Natural killer cell (primary cell): Measurements from ENCODE around the gene DDAH1. TPM values are rescaled to one million over a fixed set of nuclear protein-coding genes. Genes with fewer than 3 reads are reported as not detected.

Experiments
- ATAC-seq, 3 donors: fragments of 150-1000 bp in 2 of 3; fragments of 200-7000 bp in 1 of 3; cut with Tn5 transposase; 1 replicate in 1 of 3; 2 replicates in 2 of 3; pipeline ENCODE4 v1.10.0; 2021; ENCODE audit warnings: mild to moderate bottlenecking in 2 of 3, moderate library complexity in 2 of 3
- DNase-seq, 2 donors: peaks; one replicate each; pipeline versions ENCODE4 v3.0.0 to v3.0.0-alpha.2; 2013 to 2021; ENCODE audit warnings: mixed read lengths in 1 of 2
- H3K27ac ChIP-seq: one replicate; pipeline ENCODE4 v1.5.1; 2013; ENCODE audit warnings: mild to moderate bottlenecking, low read length
- H3K27me3 ChIP-seq: one replicate; pipeline ENCODE4 v1.6.1; 2013; ENCODE audit warnings: low read length; ENCODE audit not compliant: control insufficient read depth, insufficient read depth
- H3K36me3 ChIP-seq: one replicate; pipeline ENCODE4 v1.6.1; 2013; ENCODE audit warnings: low read length; ENCODE audit not compliant: control insufficient read depth, insufficient read depth
- H3K4me1 ChIP-seq: one replicate; pipeline ENCODE4 v1.6.1; 2013; ENCODE audit warnings: low read length; ENCODE audit not compliant: control insufficient read depth, insufficient read depth
- H3K4me3 ChIP-seq: one replicate; pipeline ENCODE4 v1.5.1; 2013; ENCODE audit warnings: low read length
- H3K9me3 ChIP-seq: one replicate; pipeline ENCODE4 v1.6.1; 2013; ENCODE audit warnings: low read length; ENCODE audit not compliant: control insufficient read depth, insufficient read depth
- H3K27ac Mint-ChIP-seq, 2 donors: one replicate each; pipeline ENCODE4 v1.8.0; 2022; ENCODE audit warnings: mild to moderate bottlenecking in 2 of 2, mixed read lengths in 2 of 2, moderate library complexity in 1 of 2
- H3K27me3 Mint-ChIP-seq, 2 donors: one replicate each; pipeline ENCODE4 v1.8.0; 2022; ENCODE audit warnings: low read depth in 2 of 2, mixed read lengths in 2 of 2
- H3K36me3 Mint-ChIP-seq: one replicate; pipeline ENCODE4 v1.8.0; 2022; ENCODE audit warnings: mixed read lengths
- H3K4me1 Mint-ChIP-seq, 2 donors: one replicate each; pipeline ENCODE4 v1.8.0; 2022; ENCODE audit warnings: mixed read lengths in 2 of 2
- H3K4me3 Mint-ChIP-seq: one replicate; pipeline ENCODE4 v1.8.0; 2022; ENCODE audit warnings: mild to moderate bottlenecking, moderate library complexity, mixed read lengths
- H3K9me3 Mint-ChIP-seq, 2 donors: one replicate each; pipeline ENCODE4 v1.8.0; 2022; ENCODE audit warnings: mixed read lengths in 2 of 2
- WGBS: methylation state at CpG from one replicate; pipeline ENCODE4 v1.1.7; 2013; ENCODE audit warnings: missing lambda C conversion rate; ENCODE audit not compliant: insufficient coverage; 5-methylcytosine and 5-hydroxymethylcytosine counted together
- intact Hi-C: fragments of 100-400 bp; cut with micrococcal nuclease; formaldehyde crosslinking; loops from one replicate; pipeline ENCODE4 v1.14.2; 2022
- total RNA-seq, 4 donors: library from RNA; stranded (reverse); fragments of 120-200 nt in 1 of 4; gene quantifications; one replicate each; pipeline versions ENCODE4 v1.2.3 to v1.2.4, GENCODE V29; 2013 to 2022
- TF ChIP-seq, protein P1 (sequence below): fragments of 200-600 bp; IDR thresholded peaks from one replicate; pipeline ENCODE4 v1.8.0; 2022; ENCODE audit warnings: antibody characterized with exemption

DDAH1 gene
- total RNA-seq, 3 donors from 2014 or later (not counting 1 experiment from before 2014, with no cell fraction given) = 0.07 to 0.20 TPM; not detected in 1

DNA sequence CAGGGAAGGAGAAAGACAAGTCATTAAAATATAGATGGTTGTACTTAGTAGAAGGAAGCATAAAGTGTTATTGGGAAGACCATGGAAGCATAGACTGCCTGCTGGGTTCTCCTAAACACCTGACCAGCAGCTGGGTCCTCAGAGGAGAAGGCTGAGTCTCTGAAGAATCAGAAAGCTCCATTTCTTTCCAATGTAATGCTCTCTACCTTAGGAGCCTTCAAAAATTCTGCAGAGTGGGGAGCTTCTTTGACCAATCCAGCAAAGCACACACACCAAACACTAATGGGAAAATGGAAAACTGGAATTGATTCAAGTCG lies 167.5 kb downstream of the DDAH1 start:
- H3K27me3 ChIP-seq = peaks cover 6% of the 10 kb centered on the region
- H3K4me3 ChIP-seq = no peak overlapping the region
- H3K36me3 ChIP-seq = no peaks in the 10 kb centered on the region
- no peaks in the 10 kb centered on the region for H3K9me3 ChIP-seq
- H3K9me3 Mint-ChIP-seq = no peaks in the 10 kb centered on the region
- 80% methylated on average over 1 of the region's 1 CpG for WGBS
- DNase-seq = no peak
- no peak for ATAC-seq
- H3K4me1 ChIP-seq = peaks cover 19% of the 10 kb centered on the region
- TF ChIP-seq, protein P1, sequence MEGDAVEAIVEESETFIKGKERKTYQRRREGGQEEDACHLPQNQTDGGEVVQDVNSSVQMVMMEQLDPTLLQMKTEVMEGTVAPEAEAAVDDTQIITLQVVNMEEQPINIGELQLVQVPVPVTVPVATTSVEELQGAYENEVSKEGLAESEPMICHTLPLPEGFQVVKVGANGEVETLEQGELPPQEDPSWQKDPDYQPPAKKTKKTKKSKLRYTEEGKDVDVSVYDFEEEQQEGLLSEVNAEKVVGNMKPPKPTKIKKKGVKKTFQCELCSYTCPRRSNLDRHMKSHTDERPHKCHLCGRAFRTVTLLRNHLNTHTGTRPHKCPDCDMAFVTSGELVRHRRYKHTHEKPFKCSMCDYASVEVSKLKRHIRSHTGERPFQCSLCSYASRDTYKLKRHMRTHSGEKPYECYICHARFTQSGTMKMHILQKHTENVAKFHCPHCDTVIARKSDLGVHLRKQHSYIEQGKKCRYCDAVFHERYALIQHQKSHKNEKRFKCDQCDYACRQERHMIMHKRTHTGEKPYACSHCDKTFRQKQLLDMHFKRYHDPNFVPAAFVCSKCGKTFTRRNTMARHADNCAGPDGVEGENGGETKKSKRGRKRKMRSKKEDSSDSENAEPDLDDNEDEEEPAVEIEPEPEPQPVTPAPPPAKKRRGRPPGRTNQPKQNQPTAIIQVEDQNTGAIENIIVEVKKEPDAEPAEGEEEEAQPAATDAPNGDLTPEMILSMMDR = no peak
- H3K4me1 Mint-ChIP-seq = peaks cover 29 to 30% of the 10 kb centered on the region in 2 donors
- H3K27ac ChIP-seq = no peak overlapping the region
- intact Hi-C loops = no loop called here
- H3K4me3 Mint-ChIP-seq = peak overlapping the region; percentile 79
- H3K27me3 Mint-ChIP-seq = peaks cover 37 to 53% of the 10 kb centered on the region in 2 donors
- H3K36me3 Mint-ChIP-seq = no peaks in the 10 kb centered on the region
- peak overlapping the region; percentile 50 to 75 for H3K27ac Mint-ChIP-seq

DNA sequence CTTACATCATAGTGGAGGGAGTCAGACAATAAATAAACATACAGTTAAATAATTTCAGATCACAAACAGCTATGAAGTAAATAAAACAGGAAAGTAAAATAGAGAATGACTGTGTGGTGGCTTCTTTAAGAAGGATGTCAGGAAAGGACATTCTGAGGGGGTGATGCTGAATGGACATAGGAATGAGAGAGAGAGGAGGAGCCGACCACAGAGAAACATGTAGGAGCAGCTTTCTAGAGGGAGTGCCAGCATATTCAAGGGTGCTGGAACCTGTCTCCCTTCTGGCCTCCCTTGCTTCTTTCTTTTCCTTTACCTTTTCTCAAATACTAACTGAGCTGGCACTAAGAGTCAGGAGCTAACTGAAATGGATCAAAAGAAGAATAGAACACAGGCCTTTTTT lies 168.0 kb downstream of the DDAH1 start:
- H3K9me3 Mint-ChIP-seq = no peaks in the 10 kb centered on the region
- H3K4me3 Mint-ChIP-seq = peak overlapping the region; percentile 79
- 92% methylated on average over 1 of the region's 1 CpG for WGBS
- intact Hi-C loops = no loop called here
- TF ChIP-seq, protein P1 = no peak
- no peaks in the 10 kb centered on the region for H3K36me3 Mint-ChIP-seq
- H3K4me3 ChIP-seq = no peak overlapping the region
- H3K27me3 ChIP-seq = peaks cover 6% of the 10 kb centered on the region
- H3K27ac Mint-ChIP-seq = peak overlapping the region in 1 of 2 donors; percentile 75
- ATAC-seq (no peak), DNase-seq (no peak)
- H3K27ac ChIP-seq = no peak overlapping the region
- H3K4me1 ChIP-seq = peaks cover 19% of the 10 kb centered on the region
- H3K27me3 Mint-ChIP-seq = peaks cover 32 to 53% of the 10 kb centered on the region in 2 donors
- no peaks in the 10 kb centered on the region for H3K9me3 ChIP-seq
- H3K36me3 ChIP-seq = no peaks in the 10 kb centered on the region
- peaks cover 29 to 30% of the 10 kb centered on the region in 2 donors for H3K4me1 Mint-ChIP-seq

DNA sequence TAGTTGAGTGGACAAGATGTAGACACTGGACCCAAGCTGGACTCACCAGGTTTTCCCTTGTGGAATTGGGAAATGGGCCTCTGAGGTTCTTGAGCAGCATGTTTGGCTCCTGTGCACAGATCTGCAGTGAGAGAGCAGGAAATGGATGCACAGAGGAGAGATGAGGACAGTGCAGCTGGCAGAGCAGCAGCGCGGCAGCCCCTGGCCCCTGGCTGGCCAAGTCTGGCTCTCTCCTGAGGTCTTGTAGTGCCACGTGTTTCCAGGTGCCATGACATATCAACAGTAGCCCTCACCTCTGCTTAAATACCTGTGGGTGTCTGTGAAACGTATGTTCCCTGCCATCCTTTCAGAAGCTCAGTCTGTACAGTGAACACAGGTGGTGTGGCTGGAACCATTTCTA lies 169.3 kb downstream of the DDAH1 start:
- H3K27ac Mint-ChIP-seq = no peak overlapping the region
- Histone ChIP-seq H3K27ac (no peak overlapping the region), H3K27me3 (peaks cover 6% of the 10 kb centered on the region), H3K36me3 (no peaks in the 10 kb centered on the region), H3K4me3 (no peak overlapping the region), H3K4me1 (peaks cover 19% of the 10 kb centered on the region), H3K9me3 (no peaks in the 10 kb centered on the region)
- ATAC-seq (no peak), DNase-seq (no peak)
- TF ChIP-seq, protein P1 = no peak
- intact Hi-C loops = no loop called here
- no peak overlapping the region for H3K4me3 Mint-ChIP-seq
- 92% methylated on average over 4 of the region's 4 CpGs for WGBS
- H3K9me3 Mint-ChIP-seq = no peaks in the 10 kb centered on the region
- peaks cover 29 to 30% of the 10 kb centered on the region in 2 donors for H3K4me1 Mint-ChIP-seq
- H3K27me3 Mint-ChIP-seq = peaks cover 31 to 55% of the 10 kb centered on the region in 2 donors
- no peaks in the 10 kb centered on the region for H3K36me3 Mint-ChIP-seq

DNA sequence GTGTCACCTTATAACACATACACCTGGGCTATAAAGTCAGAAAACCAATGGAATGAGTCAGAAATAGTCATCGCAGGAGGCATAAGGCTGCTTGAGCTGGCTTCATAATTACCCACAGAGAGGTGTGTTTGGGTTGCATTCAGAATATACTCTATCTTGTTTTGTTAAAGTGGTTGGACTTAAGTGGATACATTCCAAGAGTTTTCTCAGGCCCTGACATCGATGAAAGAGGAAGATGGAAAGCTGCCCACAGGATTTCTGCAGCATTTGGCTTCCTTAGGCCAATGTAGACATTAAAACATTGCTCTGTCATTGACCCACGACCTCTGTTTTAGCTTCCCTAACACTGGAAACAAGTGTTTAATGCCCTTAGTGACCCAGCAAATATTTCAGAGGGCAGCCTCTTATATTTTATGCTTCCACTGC lies 169.9 kb downstream of the DDAH1 start:
- no peak for ATAC-seq
- Histone ChIP-seq H3K4me3 (no peak overlapping the region), H3K4me1 (peaks cover 19% of the 10 kb centered on the region), H3K27ac (no peak overlapping the region), H3K9me3 (no peaks in the 10 kb centered on the region), H3K27me3 (peaks cover 6% of the 10 kb centered on the region), H3K36me3 (no peaks in the 10 kb centered on the region)
- intact Hi-C loops = no loop called here
- peaks cover 29 to 30% of the 10 kb centered on the region in 2 donors for H3K4me1 Mint-ChIP-seq
- H3K27me3 Mint-ChIP-seq = peaks cover 34 to 61% of the 10 kb centered on the region in 2 donors
- H3K9me3 Mint-ChIP-seq = no peaks in the 10 kb centered on the region
- TF ChIP-seq, protein P1 = no peak
- no peak for DNase-seq
- H3K4me3 Mint-ChIP-seq = no peak overlapping the region
- WGBS = 79% methylated on average over 3 of the region's 3 CpGs
- H3K27ac Mint-ChIP-seq = no peak overlapping the region
- H3K36me3 Mint-ChIP-seq = no peaks in the 10 kb centered on the region
